MV-4-11 (cell line): ENCODE results near the gene FURIN.
"Not testable (repeated sequence)": the region's sequence is repeated elsewhere in the genome, so short reads cannot be mapped to it uniquely, and the experiment has no call there.

Source experiments
- DNase-seq: peaks from one replicate; lab custom pipeline; 2025; lab: John Stamatoyannopoulos, UW

The FURIN gene

DNA sequence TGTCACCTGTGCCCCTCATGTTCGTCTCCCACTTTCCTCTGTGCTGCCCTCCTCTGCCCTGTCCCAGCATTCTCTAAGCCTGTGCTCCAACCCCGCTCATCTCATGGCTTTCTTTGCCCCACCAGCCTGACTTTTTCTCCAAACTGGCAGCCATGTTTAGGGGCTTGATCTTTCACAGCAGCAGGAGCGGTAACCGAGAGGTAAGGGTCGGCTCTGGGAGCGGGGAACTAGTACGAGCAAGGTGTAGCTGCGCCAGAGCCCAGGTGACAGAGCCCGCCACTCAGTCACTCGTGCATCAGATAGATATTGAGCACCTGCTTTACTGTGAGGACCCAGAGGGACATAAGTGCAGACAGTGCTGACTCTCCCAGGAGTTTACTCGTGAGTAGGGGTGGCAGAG lies 48.1 kb downstream of the FURIN start:
- no peak for DNase-seq

DNA sequence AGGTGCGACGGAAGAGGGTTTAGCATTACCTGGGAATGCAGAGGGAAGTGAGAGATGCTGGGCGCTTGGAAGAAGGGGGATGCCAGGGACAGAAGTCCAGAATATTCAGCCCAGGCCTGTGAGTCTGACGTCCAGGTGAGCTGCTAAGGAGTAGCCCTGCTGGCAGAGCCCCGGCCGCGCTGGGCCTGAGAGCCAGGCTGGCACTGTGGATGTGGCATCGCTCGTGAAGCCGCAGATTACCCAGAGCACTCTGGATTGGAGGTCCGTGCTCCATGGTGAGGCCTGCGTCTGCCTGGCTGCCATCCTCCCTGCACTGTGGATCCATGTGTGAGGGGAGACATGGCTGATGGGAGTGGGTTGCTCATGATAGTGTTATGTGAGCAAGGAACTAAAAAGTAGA lies 49.2 kb downstream of the FURIN start:
- no peak for DNase-seq

DNA sequence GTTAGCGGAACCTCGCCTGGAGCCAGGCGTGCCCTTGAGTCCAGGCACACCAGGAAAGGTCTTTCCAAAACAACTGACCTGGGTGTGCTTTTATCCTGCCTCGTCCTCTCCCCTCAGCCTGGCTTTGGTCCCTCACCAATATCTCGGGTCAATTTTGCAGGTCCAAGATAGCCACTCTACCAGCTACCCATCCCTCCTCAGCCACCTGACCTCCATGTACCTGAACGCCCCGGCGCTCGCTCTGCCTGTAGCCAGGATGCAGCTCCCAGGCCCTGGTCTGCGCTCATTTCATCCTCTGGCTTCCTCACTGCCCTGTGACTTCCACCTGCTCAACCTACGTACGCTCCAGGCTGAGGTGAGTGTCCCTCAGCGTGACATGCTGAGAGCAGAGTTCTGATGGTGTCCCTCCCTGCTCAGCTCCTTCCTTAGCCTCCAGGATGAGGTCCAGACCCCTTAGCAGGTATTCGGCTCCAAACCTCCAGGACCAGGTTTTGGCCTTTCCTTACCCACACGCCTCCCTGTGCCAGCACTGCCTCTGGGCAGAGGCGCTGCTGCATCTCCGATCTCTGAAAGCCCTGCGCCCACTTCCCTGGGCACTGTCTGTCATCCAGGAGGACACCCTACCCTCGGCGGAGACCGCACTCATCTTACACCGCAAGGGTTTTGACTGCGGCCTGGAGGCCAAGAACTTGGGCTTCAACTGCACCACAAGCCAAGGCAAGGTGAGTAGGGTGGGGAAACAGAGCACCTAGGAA lies 49.8 kb downstream of the FURIN start:
- DNase-seq, result no peak

GRCh38 chr15:90918835-90919234 lies 50.4 kb downstream of the FURIN start:
- DNase-seq, result no peak

DNA sequence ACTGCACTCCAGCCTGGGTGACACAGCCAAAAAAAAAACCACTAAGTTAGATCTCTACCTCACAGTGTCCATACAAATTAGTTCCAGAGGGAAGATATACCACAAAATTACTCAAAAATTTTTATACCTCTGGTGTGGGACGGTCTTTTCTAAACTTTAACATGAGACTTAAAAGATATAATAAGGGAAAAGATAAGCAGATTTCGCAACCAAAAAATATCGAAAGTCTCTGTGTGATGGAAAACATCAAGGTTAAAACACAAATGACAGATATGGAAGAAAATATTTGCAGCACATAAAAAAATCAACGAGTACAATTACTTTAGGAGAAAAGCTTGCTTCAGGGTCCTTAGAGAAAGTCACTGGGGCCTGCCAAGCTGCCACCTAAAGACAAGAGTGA lies 53.5 kb downstream of the FURIN start:
- DNase-seq, result no peak

GRCh38 chr15:90922712-90923322 lies 54.4 kb downstream of the FURIN start:
- not testable (repeated sequence) for DNase-seq

- DNase-seq, result no peak
Observed at GRCh38 chr15:90924375-90924774, 56.0 kb downstream of the FURIN start.

DNA sequence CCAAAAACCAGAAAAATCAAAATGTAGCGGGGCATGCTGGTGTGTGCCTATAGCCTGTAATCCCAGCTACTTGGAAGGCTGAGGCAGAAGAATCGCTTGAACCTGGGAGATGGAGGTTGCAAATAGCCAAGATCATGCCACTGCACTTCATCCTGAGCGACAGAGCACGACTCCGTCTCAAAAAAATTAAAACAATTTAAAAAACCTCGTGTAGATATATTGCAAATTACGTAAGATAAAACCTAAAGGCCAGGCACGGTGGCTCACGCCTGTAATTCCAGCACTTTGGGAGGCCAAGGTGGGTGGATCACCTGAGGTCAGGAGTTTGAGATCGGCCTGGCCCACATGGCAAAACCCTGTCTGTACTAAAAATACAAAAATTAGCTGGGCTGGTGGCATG lies 58.4 kb downstream of the FURIN start:
- DNase-seq, result not testable (repeated sequence)

GRCh38 chr15:90928106-90928505 lies 59.7 kb downstream of the FURIN start:
- DNase-seq, result peak; percentile 53

GRCh38 chr15:90929246-90930019 lies 61.0 kb downstream of the FURIN start:
- DNase-seq, result peak; percentile 13

DNA sequence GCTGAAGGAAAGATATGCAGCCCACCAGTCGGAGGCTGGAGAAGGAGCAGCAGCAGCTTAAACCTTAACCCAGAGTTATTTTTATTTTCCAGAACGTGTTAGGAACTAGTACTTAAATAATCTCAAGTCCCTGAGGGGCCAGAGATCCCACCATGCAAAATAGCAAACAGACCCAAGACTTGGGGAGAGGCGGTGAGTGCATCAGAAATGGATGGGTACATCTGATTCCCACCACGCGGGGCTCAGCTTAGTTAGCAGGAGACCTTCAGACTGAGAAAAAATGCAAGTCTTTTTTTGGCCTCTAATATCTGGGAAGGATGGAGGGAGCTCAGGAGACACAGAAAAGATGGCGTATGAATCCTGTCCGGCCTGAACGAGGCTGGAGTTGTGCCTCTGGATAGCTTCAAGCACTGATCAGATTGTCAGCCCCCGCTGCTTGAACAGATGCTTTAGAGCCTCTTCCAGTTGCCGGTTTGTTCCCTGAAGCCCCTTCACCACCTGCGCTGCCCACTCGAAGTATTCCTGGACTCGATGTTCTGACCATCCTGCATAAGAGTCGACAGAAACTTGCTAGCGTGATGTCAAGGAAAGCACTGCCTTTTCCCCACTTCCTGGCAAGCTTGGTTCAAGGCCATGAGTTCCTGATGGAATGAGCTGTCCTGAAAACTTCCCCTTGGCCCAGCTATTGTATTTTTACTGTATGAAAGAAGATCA lies 62.6 kb downstream of the FURIN start:
- DNase-seq, result peak; percentile 36

DNA sequence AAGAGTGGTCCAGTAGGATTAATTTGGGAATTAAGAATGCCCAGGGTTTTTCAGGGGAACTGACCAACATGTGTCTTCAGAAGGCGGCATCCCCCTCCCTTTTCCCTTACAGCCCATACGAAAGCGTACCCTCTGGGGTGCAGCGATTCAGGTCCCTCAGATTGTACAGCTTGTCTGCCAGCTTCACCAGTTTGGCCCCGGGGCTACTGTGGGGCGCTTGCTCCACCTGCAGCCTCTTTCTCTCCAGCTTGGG lies 63.1 kb downstream of the FURIN start:
- DNase-seq, result no peak

DNA sequence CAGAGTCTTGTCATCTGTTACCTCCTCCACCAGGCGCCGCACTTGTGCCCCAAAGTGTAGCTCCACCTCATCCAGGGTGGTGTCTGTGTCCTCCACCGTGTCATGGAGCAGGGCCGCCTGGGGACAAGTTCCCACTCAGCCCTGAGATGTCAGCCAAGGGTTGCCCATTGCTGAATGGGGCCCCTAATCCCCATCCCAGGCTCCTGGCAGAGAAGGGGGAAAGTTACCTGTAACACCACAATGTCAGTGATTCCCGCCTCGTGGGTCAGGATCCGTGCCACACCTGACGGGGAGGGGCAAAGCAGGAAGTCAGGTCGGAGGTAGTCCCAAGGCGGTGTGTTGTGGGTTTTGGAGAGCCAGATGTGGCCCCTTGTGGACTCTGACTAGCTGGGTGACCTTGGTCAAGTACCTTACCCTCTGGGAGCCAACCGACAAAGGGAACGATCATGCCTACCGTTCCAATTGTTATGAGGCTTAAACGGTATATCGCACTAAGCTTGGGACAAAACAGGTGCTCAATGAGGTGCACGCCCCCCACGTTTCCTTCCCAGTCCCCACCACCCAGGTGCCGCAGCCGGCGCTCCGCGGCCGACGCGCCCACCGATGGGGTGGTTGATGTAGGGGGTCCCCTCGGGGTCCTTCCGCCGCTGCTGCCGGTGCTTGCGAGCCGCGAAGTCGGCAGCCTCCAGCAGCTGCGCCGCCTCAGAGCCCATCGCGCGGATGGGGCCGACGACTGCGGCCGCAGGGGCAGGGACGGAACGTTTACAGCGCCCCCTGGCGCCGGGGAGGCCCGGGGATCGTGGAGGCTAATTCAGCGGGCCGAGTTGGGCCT lies 63.7 kb downstream of the FURIN start, which contains the start of gene HDDC3:
Gene HDDC3 (minus strand): TSS at position 722 of the 832 bp plus-strand sequence. CDS start 9 bp downstream, at position 713.
- DNase-seq, result peak; percentile 83

GRCh38 chr15:90932660-90932991 lies 64.2 kb downstream of the FURIN start:
- DNase-seq, result no peak
